Breast epithelium (tissue), 3 donors: ENCODE data around the gene MEX3D.

Experiments used
- CTCF ChIP-seq, 3 donors: fragments of 450-650 bp; IDR thresholded peaks; one replicate each; pipeline ENCODE4 v1.5.1; 2016 to 2017; ENCODE audit warnings: antibody characterized with exemption in 3 of 3, mild to moderate bottlenecking in 3 of 3, moderate library complexity in 3 of 3
- POLR2A ChIP-seq: fragments of 450-650 bp; IDR thresholded peaks from one replicate; pipeline ENCODE4 v1.6.1; 2016; ENCODE audit warnings: antibody characterized with exemption, mild to moderate bottlenecking, moderate library complexity
- POLR2AphosphoS5 ChIP-seq, 3 donors: sonication (generic); formaldehyde crosslinking; IDR thresholded peaks; one replicate each; pipeline ENCODE4 v1.6.1; 2017; ENCODE audit warnings: antibody characterized with exemption in 3 of 3

DNA sequence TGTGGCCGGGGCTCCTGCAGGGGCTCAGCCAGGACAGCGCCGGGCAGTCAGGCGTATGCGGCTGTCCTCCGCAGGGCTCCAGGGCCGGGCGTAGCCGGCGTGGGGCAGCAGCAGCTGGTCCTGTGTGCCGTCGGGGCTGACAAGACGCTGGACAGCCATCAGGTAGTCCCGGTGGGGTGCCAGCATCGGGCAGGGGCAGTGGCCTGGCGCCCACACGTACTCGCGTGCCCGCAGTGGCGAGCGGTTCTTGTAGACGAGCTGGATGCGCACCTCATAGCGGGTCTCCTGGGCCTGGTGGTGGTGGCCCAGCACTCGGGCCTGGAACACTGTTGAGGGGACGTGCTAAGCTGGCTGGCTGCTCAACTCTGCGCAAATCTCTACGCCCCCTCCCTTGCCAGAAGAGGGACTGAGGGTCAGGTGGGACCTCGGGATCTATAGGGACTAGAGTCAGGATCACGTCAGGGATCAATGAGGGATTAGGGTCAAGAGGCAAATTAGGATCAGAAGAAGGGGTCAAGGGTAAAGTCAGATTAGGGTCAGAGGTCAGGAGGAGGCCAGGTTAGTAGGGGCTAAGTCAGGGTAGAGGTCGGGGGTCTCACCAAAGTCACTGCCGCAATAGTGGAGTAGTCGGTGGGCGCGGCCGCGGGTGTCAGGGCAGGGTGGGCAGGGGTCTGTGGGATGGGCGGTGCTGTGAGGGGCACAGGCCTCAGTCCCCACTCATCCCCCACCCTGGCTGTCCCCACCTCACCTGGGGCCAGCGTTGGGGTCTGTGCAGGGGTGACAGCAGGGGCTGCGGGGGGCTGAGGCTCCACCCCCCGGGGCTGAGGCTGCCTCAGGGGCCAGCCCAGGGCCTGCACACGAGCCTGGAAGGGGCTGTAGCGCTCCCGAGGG lies 61.9 kb downstream of the MEX3D start:
- TF ChIP-seq CTCF (IDR thresholded peaks at IDR 0.05) (no peak), POLR2A (no peak), POLR2AphosphoS5 (IDR thresholded peaks at IDR 0.05) (no peak)
